OCI-LY7 (cell line): ENCODE data around the gene KCNMA1. TPM values are rescaled to one million over a fixed set of nuclear protein-coding genes. Genes with fewer than 3 reads are reported as not detected.

Source experiments
- BruUV-seq: library from RNA; stranded (reverse); fragments of 400-500 nt; replicated peaks from 2 replicates; lab custom pipeline; 2021; lab: Mats Ljungman, UMichigan
- CTCF ChIA-PET: fragments of 300-600 bp; sonication (Branson Sonifier 250); formaldehyde crosslinking; loops from one replicate; lab custom pipeline; 2022; ENCODE audit warnings: antibody characterized with exemption; ENCODE audit not compliant: unreplicated experiment; lab: Charles Lee
- POLR2A ChIA-PET: fragments of 300-600 bp; sonication (Branson Sonifier 250); formaldehyde crosslinking; loops from one replicate; lab custom pipeline; 2022; ENCODE audit warnings: antibody characterized with exemption; lab: Charles Lee
- DNase-seq: peaks from one replicate; pipeline ENCODE4 v3.0.0-alpha.2; 2015; ENCODE audit warnings: low spot score
- H2AFZ ChIP-seq: fragments of 200-600 bp; sonication (generic), shearing (Covaris generic); 2 replicates; pipeline ENCODE4 v1.6.1; 2014; ENCODE audit warnings: mild to moderate bottlenecking, antibody characterized with exemption, low read length, moderate library complexity
- H3K27ac ChIP-seq: fragments of 200-600 bp; sonication (generic); 2 replicates; pipeline ENCODE4 v1.5.1; 2014; ENCODE audit warnings: mixed run types, low read depth, mild to moderate bottlenecking, moderate library complexity, low read length, inconsistent platforms; ENCODE audit not compliant: poor library complexity, severe bottlenecking
- H3K36me3 ChIP-seq: fragments of 200-600 bp; sonication (generic); 2 replicates; pipeline ENCODE4 v1.6.1; 2014; ENCODE audit warnings: mild to moderate bottlenecking, antibody characterized with exemption, low read length, moderate library complexity, mixed read lengths; ENCODE audit not compliant: insufficient read depth
- H3K4me1 ChIP-seq: fragments of 200-600 bp; sonication (generic); 2 replicates; pipeline ENCODE4 v1.5.1; 2014; ENCODE audit warnings: mild to moderate bottlenecking, low read length; ENCODE audit not compliant: insufficient read depth, poor library complexity, severe bottlenecking
- H3K4me2 ChIP-seq: fragments of 200-600 bp; sonication (generic); 2 replicates; pipeline ENCODE4 v1.6.1; 2014; ENCODE audit warnings: mild to moderate bottlenecking, low read length
- H3K4me3 ChIP-seq: fragments of 200-600 bp; sonication (generic); 2 replicates; pipeline ENCODE4 v1.5.1; 2014; ENCODE audit warnings: mild to moderate bottlenecking, low read depth, low read length; ENCODE audit not compliant: poor library complexity, severe bottlenecking
- H3K79me2 ChIP-seq: fragments of 200-600 bp; sonication (generic); 2 replicates; pipeline ENCODE4 v1.6.1; 2016; ENCODE audit warnings: low read depth, mild to moderate bottlenecking, low read length, moderate library complexity, mixed read lengths; ENCODE audit not compliant: insufficient read depth
- H3K9me2 ChIP-seq: fragments of 200-600 bp; sonication (generic); 2 replicates; pipeline ENCODE4 v1.6.1; 2016; ENCODE audit warnings: mild to moderate bottlenecking, low read length, mixed read lengths; ENCODE audit not compliant: insufficient read depth
- H3K9me3 ChIP-seq: fragments of 200-600 bp; sonication (generic); 2 replicates; pipeline ENCODE4 v1.6.1; 2014; ENCODE audit warnings: mild to moderate bottlenecking, mixed run types, low read length, mixed read lengths
- H4K20me1 ChIP-seq: fragments of 200-600 bp; sonication (generic); 2 replicates; pipeline ENCODE4 v1.6.1; 2014; ENCODE audit warnings: mild to moderate bottlenecking, antibody characterized with exemption, low read length, moderate library complexity, mixed read lengths; ENCODE audit not compliant: insufficient read depth
- CTCF ChIP-seq: fragments of 200-600 bp; sonication (generic); conservative IDR thresholded peaks from 2 replicates; pipeline ENCODE4 v1.5.1; 2014; ENCODE audit warnings: mild to moderate bottlenecking, antibody characterized with exemption, low read length, moderate library complexity, mixed read lengths
- EZH2phosphoT487 ChIP-seq: fragments of 200-600 bp; sonication (generic); IDR thresholded peaks from 2 replicates; pipeline ENCODE4 v1.6.1; 2018; ENCODE audit warnings: low read depth, borderline replicate concordance, mild to moderate bottlenecking, mixed run types, antibody characterized with exemption, low read length, moderate library complexity, mixed read lengths
- intact Hi-C: fragments of 100-400 bp; cut with micrococcal nuclease; formaldehyde crosslinking; loops from one replicate; pipeline ENCODE4 v1.10.0; 2022; ENCODE audit not compliant: unreplicated experiment
- total RNA-seq, 2 experiments: library from RNA; depleted of rRNA in 1 of 2; stranded (reverse); fragments of >200 nt in 1 of 2; shearing (Covaris generic) in 1 of 2; gene quantifications; 2 replicates each; pipeline ENCODE4 v1.2.3, GENCODE V29; 2014 to 2022

KCNMA1 gene
- total RNA-seq, 2 experiments from 2014 or later: not detected

GRCh38 chr10:77030974-77031373 is 606.6 kb downstream of the KCNMA1 start:
- Histone ChIP-seq H4K20me1 (no peaks in the 10 kb centered on the region), H3K9me3 (no peaks in the 10 kb centered on the region), H3K4me3 (no peak overlapping the region), H3K27ac (no peak overlapping the region), H3K79me2 (no peaks in the 10 kb centered on the region), H2AFZ (no peak overlapping the region), H3K4me1 (no peaks in the 10 kb centered on the region), H3K4me2 (no peak overlapping the region), H3K9me2 (no peaks in the 10 kb centered on the region), H3K36me3 (no peaks in the 10 kb centered on the region)
- TF ChIP-seq CTCF (no peak), EZH2phosphoT487 (no peak)
- intact Hi-C loops: no loop called here
- ChIA-PET POLR2A (no interaction called here), CTCF (no interaction called here)
- BruUV-seq: no TSS peak
- no peak for DNase-seq

- CTCF ChIA-PET: interaction anchor here (0.6 kb wide), 1 partner anchor 20 kb away, joined by 3 read pairs; no protein-coding TSS in a partner anchor
- POLR2A ChIA-PET: interaction anchor here (0.6 kb wide), 1 partner anchor 60 kb away, joined by 3 read pairs; no protein-coding TSS in a partner anchor
Measured at GRCh38 chr10:77029777-77030717, 607.6 kb downstream of the KCNMA1 start.

More at GRCh38 chr10:77029777-77030717, 607.6 kb downstream of the KCNMA1 start:
- no peaks in the 10 kb centered on the region for H3K36me3 ChIP-seq
- no peak overlapping the region for H3K4me3 ChIP-seq
- no peak for TF ChIP-seq EZH2phosphoT487
- TF ChIP-seq CTCF: no peak
- H3K27ac ChIP-seq: no peak overlapping the region
- DNase-seq: no peak
- H3K79me2 ChIP-seq: no peaks in the 10 kb centered on the region
- H3K4me2 ChIP-seq: no peak overlapping the region
- H3K9me2 ChIP-seq: no peaks in the 10 kb centered on the region
- H3K4me1 ChIP-seq: no peaks in the 10 kb centered on the region
- no peaks in the 10 kb centered on the region for H4K20me1 ChIP-seq
- intact Hi-C loops: no loop called here
- H2AFZ ChIP-seq: no peak overlapping the region
- H3K9me3 ChIP-seq: no peaks in the 10 kb centered on the region
- no TSS peak for BruUV-seq
